WTC11 (cell line): ENCODE measurements around the gene EPHA6. TPM values are rescaled to one million over a fixed set of nuclear protein-coding genes. Genes with fewer than 3 reads are reported as not detected.

Experiments used
- ATAC-seq: fragments of 200-7000 bp; cut with Tn5 transposase; 2 replicates; pipeline ENCODE4 v1.10.0; 2021; ENCODE audit warnings: mild to moderate bottlenecking, moderate library complexity
- CTCF ChIA-PET: fragments of 300-600 bp; sonication (Branson Sonifier 250); formaldehyde crosslinking; loops from one replicate; lab custom pipeline; 2021; ENCODE audit warnings: antibody characterized with exemption; lab: Charles Lee
- POLR2A ChIA-PET: fragments of 350-600 bp; sonication (Branson Sonifier 250); formaldehyde crosslinking; loops from one replicate; lab custom pipeline; 2021; ENCODE audit warnings: antibody characterized with exemption; lab: Charles Lee
- DNase-seq: peaks from one replicate; pipeline ENCODE4 v3.0.0; 2021; ENCODE audit warnings: low spot score
- H3K27ac Mint-ChIP-seq: 2 replicates; pipeline ENCODE4 v1.8.0; 2021; ENCODE audit warnings: mixed read lengths
- H3K27me3 Mint-ChIP-seq: 2 replicates; pipeline ENCODE4 v1.8.0; 2021; ENCODE audit warnings: low read depth, mild to moderate bottlenecking, moderate library complexity, mixed read lengths
- H3K36me3 Mint-ChIP-seq: 2 replicates; pipeline ENCODE4 v1.8.0; 2021; ENCODE audit warnings: mixed read lengths
- H3K4me1 Mint-ChIP-seq: 2 replicates; pipeline ENCODE4 v1.8.0; 2022; ENCODE audit warnings: mixed read lengths
- H3K4me3 Mint-ChIP-seq: 2 replicates; pipeline ENCODE4 v1.8.0; 2021; ENCODE audit warnings: mild to moderate bottlenecking, moderate library complexity, mixed read lengths
- H3K9me3 Mint-ChIP-seq: 2 replicates; pipeline ENCODE4 v1.8.0; 2021; ENCODE audit warnings: mixed read lengths
- ATF1 ChIP-seq: sonication (generic); formaldehyde crosslinking; IDR thresholded peaks from 2 replicates; pipeline ENCODE4 v1.8.1; 2023; ENCODE audit warnings: mild to moderate bottlenecking, moderate library complexity, missing genetic modification reagents
- CBFB ChIP-seq: sonication (generic); formaldehyde crosslinking; IDR thresholded peaks from 2 replicates; pipeline ENCODE4 v1.8.1; 2022; ENCODE audit warnings: mild to moderate bottlenecking, low read depth, missing genetic modification reagents
- ELF4 ChIP-seq: sonication (generic); formaldehyde crosslinking; IDR thresholded peaks from 2 replicates; pipeline ENCODE4 v1.8.1; 2022; ENCODE audit warnings: low read depth, mild to moderate bottlenecking, moderate library complexity, missing genetic modification reagents
- ESRRA ChIP-seq: sonication (generic); formaldehyde crosslinking; IDR thresholded peaks from 2 replicates; pipeline ENCODE4 v1.8.1; 2022; ENCODE audit warnings: mild to moderate bottlenecking, missing genetic modification reagents, borderline replicate concordance
- FOXK1 ChIP-seq: sonication (generic); formaldehyde crosslinking; IDR thresholded peaks from 2 replicates; pipeline ENCODE4 v1.8.0; 2022; ENCODE audit warnings: mild to moderate bottlenecking, moderate library complexity, missing genetic modification reagents
- FOXP1 ChIP-seq: sonication (generic); formaldehyde crosslinking; IDR thresholded peaks from 2 replicates; pipeline ENCODE4 v1.8.0; 2022; ENCODE audit warnings: missing genetic modification reagents, mild to moderate bottlenecking, moderate library complexity, borderline replicate concordance
- GTF2I ChIP-seq: fragments of 250-450 bp; sonication (Bioruptor Pico); conservative IDR thresholded peaks from 2 replicates; pipeline ENCODE4 v1.4.0; 2021; ENCODE audit warnings: mild to moderate bottlenecking
- JUN ChIP-seq: sonication (generic); formaldehyde crosslinking; IDR thresholded peaks from 2 replicates; pipeline ENCODE4 v1.8.0; 2023; ENCODE audit warnings: mild to moderate bottlenecking, missing genetic modification reagents
- NFATC4 ChIP-seq: fragments of 250-450 bp; sonication (Bioruptor Pico); IDR thresholded peaks from 2 replicates; pipeline ENCODE4 v1.9.0; 2021; ENCODE audit warnings: mild to moderate bottlenecking
- NR1H2 ChIP-seq: sonication (generic); formaldehyde crosslinking; IDR thresholded peaks from 2 replicates; pipeline ENCODE4 v1.9.0; 2021; ENCODE audit warnings: mild to moderate bottlenecking, moderate library complexity, missing genetic modification reagents
- NR3C1 ChIP-seq: sonication (generic); formaldehyde crosslinking; conservative IDR thresholded peaks from 2 replicates; pipeline ENCODE4 v1.8.1; 2023; ENCODE audit warnings: low read depth, mild to moderate bottlenecking, missing genetic modification reagents
- SMAD4 ChIP-seq: sonication (generic); formaldehyde crosslinking; IDR thresholded peaks from 2 replicates; pipeline ENCODE4 v1.8.0; 2022; ENCODE audit warnings: mild to moderate bottlenecking, missing genetic modification reagents
- TCF7 ChIP-seq: sonication (generic); formaldehyde crosslinking; IDR thresholded peaks from 2 replicates; pipeline ENCODE4 v1.8.0; 2022; ENCODE audit warnings: mild to moderate bottlenecking, low read depth, missing genetic modification reagents, moderate library complexity
- ZNF219 ChIP-seq: sonication (generic); formaldehyde crosslinking; IDR thresholded peaks from 2 replicates; pipeline ENCODE4 v1.8.0; 2023; ENCODE audit warnings: missing genetic modification reagents, mild to moderate bottlenecking, borderline replicate concordance
- ZNF317 ChIP-seq: sonication (generic); formaldehyde crosslinking; IDR thresholded peaks from 2 replicates; pipeline ENCODE4 v1.8.1; 2023; ENCODE audit warnings: low read depth, mild to moderate bottlenecking, moderate library complexity, missing genetic modification reagents, borderline replicate concordance
- ZNF396 ChIP-seq: fragments of 250-450 bp; sonication (Bioruptor Pico); IDR thresholded peaks from 2 replicates; pipeline ENCODE4 v1.8.0; 2021; ENCODE audit warnings: mild to moderate bottlenecking, moderate library complexity, borderline replicate concordance
- ZNF423 ChIP-seq: fragments of 250-450 bp; sonication (Bioruptor Pico); IDR thresholded peaks from 2 replicates; pipeline ENCODE4 v2.1.2; 2022; ENCODE audit warnings: mild to moderate bottlenecking, moderate library complexity
- total RNA-seq: library from RNA; stranded (reverse); gene quantifications from 3 replicates; pipeline ENCODE4 v1.2.3, GENCODE V29; 2021
- TF ChIP-seq, protein P1 (sequence below): sonication (generic); formaldehyde crosslinking; conservative IDR thresholded peaks from 2 replicates; pipeline ENCODE4 v1.8.1; 2023; ENCODE audit warnings: mild to moderate bottlenecking, low read depth, missing genetic modification reagents, moderate library complexity
- TF ChIP-seq, protein P2 (sequence below): sonication (generic); formaldehyde crosslinking; IDR thresholded peaks from 2 replicates; pipeline ENCODE4 v1.8.0; 2023; ENCODE audit warnings: missing genetic modification reagents
- TF ChIP-seq, protein P3 (sequence below): sonication (generic); formaldehyde crosslinking; IDR thresholded peaks from 2 replicates; pipeline ENCODE4 v1.8.1; 2023; ENCODE audit warnings: mild to moderate bottlenecking, missing genetic modification reagents
- TF ChIP-seq, protein P4 (sequence below): fragments of 250-450 bp; sonication (Bioruptor Pico); IDR thresholded peaks from 2 replicates; pipeline ENCODE4 v1.9.0; 2021; ENCODE audit warnings: mild to moderate bottlenecking, borderline replicate concordance
- TF ChIP-seq, protein P5 (sequence below): sonication (generic); formaldehyde crosslinking; IDR thresholded peaks from 2 replicates; pipeline ENCODE4 v1.8.0; 2023; ENCODE audit warnings: missing genetic modification reagents, mild to moderate bottlenecking, borderline replicate concordance
- TF ChIP-seq, protein P6 (sequence below): sonication (generic); formaldehyde crosslinking; IDR thresholded peaks from 2 replicates; pipeline ENCODE4 v1.8.1; 2022; ENCODE audit warnings: mild to moderate bottlenecking, moderate library complexity, missing genetic modification reagents

EPHA6 gene
- total RNA-seq, 1 experiment from 2014 or later, result 2.1 TPM

DNA sequence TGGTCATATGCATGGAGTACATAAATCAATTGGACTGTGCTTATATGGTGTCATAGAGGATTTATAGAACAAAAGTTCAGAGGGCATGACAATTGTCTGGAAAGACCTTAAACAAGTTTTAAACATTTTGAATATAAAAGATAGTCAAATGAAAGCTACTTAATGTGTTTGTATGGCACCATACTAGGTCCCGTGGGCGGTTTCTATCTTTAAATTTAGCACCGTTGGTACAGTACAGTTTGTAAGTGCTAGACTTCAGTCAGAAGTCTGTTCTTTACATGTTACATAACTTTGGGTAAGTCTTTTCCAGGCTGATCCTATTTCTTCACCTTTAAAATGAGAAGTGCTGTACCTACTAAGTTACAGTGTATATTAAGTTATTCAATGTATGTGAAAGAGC, 576.8 kb downstream of the EPHA6 start (continued):
- TF ChIP-seq, protein P1, sequence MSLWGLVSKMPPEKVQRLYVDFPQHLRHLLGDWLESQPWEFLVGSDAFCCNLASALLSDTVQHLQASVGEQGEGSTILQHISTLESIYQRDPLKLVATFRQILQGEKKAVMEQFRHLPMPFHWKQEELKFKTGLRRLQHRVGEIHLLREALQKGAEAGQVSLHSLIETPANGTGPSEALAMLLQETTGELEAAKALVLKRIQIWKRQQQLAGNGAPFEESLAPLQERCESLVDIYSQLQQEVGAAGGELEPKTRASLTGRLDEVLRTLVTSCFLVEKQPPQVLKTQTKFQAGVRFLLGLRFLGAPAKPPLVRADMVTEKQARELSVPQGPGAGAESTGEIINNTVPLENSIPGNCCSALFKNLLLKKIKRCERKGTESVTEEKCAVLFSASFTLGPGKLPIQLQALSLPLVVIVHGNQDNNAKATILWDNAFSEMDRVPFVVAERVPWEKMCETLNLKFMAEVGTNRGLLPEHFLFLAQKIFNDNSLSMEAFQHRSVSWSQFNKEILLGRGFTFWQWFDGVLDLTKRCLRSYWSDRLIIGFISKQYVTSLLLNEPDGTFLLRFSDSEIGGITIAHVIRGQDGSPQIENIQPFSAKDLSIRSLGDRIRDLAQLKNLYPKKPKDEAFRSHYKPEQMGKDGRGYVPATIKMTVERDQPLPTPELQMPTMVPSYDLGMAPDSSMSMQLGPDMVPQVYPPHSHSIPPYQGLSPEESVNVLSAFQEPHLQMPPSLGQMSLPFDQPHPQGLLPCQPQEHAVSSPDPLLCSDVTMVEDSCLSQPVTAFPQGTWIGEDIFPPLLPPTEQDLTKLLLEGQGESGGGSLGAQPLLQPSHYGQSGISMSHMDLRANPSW (CRISPR knock-in tag), result no peak
- no peak for TF ChIP-seq ZNF396 (CRISPR knock-in tag)
- no peak for TF ChIP-seq NR3C1 (CRISPR knock-in tag)
- no peak for TF ChIP-seq TCF7 (CRISPR knock-in tag)
- TF ChIP-seq ATF1 (CRISPR knock-in tag), result no peak
- TF ChIP-seq, protein P2, sequence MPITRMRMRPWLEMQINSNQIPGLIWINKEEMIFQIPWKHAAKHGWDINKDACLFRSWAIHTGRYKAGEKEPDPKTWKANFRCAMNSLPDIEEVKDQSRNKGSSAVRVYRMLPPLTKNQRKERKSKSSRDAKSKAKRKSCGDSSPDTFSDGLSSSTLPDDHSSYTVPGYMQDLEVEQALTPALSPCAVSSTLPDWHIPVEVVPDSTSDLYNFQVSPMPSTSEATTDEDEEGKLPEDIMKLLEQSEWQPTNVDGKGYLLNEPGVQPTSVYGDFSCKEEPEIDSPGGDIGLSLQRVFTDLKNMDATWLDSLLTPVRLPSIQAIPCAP (CRISPR knock-in tag), result no peak
- TF ChIP-seq CBFB (CRISPR knock-in tag), result no peak
- TF ChIP-seq, protein P3, sequence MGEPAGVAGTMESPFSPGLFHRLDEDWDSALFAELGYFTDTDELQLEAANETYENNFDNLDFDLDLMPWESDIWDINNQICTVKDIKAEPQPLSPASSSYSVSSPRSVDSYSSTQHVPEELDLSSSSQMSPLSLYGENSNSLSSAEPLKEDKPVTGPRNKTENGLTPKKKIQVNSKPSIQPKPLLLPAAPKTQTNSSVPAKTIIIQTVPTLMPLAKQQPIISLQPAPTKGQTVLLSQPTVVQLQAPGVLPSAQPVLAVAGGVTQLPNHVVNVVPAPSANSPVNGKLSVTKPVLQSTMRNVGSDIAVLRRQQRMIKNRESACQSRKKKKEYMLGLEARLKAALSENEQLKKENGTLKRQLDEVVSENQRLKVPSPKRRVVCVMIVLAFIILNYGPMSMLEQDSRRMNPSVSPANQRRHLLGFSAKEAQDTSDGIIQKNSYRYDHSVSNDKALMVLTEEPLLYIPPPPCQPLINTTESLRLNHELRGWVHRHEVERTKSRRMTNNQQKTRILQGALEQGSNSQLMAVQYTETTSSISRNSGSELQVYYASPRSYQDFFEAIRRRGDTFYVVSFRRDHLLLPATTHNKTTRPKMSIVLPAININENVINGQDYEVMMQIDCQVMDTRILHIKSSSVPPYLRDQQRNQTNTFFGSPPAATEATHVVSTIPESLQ (CRISPR knock-in tag), result no peak
- no peak for TF ChIP-seq GTF2I
- TF ChIP-seq ZNF317, result no peak
- TF ChIP-seq, all 79 proteins: peak for 0

GRCh38 chr3:97409612-97410011, 595.2 kb downstream of the EPHA6 start:
- Mint-ChIP-seq H3K9me3 (no peaks in the 10 kb centered on the region), H3K27ac (no peak overlapping the region), H3K36me3 (no peaks in the 10 kb centered on the region), H3K4me3 (no peak overlapping the region), H3K27me3 (no peaks in the 10 kb centered on the region), H3K4me1 (peaks cover 16% of the 10 kb centered on the region)
- DNase-seq (no peak), ATAC-seq (no peak)
- CTCF ChIA-PET, result no interaction called here
- TF ChIP-seq ZNF423 (no peak), FOXP1 (no peak), FOXK1 (CRISPR knock-in tag) (no peak), NFATC4 (no peak), TCF7 (CRISPR knock-in tag) (no peak), JUN (CRISPR knock-in tag) (no peak), NR1H2 (CRISPR knock-in tag) (no peak), ESRRA (CRISPR knock-in tag) (no peak), ELF4 (CRISPR knock-in tag) (no peak), SMAD4 (no peak), ZNF219 (CRISPR knock-in tag) (no peak), ZNF317 (no peak)
- TF ChIP-seq, protein P4, sequence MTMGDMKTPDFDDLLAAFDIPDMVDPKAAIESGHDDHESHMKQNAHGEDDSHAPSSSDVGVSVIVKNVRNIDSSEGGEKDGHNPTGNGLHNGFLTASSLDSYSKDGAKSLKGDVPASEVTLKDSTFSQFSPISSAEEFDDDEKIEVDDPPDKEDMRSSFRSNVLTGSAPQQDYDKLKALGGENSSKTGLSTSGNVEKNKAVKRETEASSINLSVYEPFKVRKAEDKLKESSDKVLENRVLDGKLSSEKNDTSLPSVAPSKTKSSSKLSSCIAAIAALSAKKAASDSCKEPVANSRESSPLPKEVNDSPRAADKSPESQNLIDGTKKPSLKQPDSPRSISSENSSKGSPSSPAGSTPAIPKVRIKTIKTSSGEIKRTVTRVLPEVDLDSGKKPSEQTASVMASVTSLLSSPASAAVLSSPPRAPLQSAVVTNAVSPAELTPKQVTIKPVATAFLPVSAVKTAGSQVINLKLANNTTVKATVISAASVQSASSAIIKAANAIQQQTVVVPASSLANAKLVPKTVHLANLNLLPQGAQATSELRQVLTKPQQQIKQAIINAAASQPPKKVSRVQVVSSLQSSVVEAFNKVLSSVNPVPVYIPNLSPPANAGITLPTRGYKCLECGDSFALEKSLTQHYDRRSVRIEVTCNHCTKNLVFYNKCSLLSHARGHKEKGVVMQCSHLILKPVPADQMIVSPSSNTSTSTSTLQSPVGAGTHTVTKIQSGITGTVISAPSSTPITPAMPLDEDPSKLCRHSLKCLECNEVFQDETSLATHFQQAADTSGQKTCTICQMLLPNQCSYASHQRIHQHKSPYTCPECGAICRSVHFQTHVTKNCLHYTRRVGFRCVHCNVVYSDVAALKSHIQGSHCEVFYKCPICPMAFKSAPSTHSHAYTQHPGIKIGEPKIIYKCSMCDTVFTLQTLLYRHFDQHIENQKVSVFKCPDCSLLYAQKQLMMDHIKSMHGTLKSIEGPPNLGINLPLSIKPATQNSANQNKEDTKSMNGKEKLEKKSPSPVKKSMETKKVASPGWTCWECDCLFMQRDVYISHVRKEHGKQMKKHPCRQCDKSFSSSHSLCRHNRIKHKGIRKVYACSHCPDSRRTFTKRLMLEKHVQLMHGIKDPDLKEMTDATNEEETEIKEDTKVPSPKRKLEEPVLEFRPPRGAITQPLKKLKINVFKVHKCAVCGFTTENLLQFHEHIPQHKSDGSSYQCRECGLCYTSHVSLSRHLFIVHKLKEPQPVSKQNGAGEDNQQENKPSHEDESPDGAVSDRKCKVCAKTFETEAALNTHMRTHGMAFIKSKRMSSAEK, result no peak
- TF ChIP-seq, protein P5, sequence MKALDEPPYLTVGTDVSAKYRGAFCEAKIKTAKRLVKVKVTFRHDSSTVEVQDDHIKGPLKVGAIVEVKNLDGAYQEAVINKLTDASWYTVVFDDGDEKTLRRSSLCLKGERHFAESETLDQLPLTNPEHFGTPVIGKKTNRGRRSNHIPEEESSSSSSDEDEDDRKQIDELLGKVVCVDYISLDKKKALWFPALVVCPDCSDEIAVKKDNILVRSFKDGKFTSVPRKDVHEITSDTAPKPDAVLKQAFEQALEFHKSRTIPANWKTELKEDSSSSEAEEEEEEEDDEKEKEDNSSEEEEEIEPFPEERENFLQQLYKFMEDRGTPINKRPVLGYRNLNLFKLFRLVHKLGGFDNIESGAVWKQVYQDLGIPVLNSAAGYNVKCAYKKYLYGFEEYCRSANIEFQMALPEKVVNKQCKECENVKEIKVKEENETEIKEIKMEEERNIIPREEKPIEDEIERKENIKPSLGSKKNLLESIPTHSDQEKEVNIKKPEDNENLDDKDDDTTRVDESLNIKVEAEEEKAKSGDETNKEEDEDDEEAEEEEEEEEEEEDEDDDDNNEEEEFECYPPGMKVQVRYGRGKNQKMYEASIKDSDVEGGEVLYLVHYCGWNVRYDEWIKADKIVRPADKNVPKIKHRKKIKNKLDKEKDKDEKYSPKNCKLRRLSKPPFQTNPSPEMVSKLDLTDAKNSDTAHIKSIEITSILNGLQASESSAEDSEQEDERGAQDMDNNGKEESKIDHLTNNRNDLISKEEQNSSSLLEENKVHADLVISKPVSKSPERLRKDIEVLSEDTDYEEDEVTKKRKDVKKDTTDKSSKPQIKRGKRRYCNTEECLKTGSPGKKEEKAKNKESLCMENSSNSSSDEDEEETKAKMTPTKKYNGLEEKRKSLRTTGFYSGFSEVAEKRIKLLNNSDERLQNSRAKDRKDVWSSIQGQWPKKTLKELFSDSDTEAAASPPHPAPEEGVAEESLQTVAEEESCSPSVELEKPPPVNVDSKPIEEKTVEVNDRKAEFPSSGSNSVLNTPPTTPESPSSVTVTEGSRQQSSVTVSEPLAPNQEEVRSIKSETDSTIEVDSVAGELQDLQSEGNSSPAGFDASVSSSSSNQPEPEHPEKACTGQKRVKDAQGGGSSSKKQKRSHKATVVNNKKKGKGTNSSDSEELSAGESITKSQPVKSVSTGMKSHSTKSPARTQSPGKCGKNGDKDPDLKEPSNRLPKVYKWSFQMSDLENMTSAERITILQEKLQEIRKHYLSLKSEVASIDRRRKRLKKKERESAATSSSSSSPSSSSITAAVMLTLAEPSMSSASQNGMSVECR (CRISPR knock-in tag), result no peak
- TF ChIP-seq, protein P6, sequence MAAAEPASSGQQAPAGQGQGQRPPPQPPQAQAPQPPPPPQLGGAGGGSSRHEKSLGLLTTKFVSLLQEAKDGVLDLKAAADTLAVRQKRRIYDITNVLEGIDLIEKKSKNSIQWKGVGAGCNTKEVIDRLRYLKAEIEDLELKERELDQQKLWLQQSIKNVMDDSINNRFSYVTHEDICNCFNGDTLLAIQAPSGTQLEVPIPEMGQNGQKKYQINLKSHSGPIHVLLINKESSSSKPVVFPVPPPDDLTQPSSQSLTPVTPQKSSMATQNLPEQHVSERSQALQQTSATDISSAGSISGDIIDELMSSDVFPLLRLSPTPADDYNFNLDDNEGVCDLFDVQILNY (CRISPR knock-in tag), result no peak
- POLR2A ChIA-PET, result no interaction called here
